GM12878 (cell line): ENCODE results near the gene SCMH1. TPM values are rescaled to one million over a fixed set of nuclear protein-coding genes. Genes with fewer than 3 reads are reported as not detected.

Experiments
- ATAC-seq: fragments of 200-7000 bp; cut with Tn5 transposase; 3 replicates; pipeline ENCODE4 v1.9.1; 2020; ENCODE audit warnings: mild to moderate bottlenecking, moderate library complexity
- BruUV-seq: library from RNA; stranded (reverse); fragments of 400-500 nt; replicated peaks from 2 replicates; lab custom pipeline; 2021; lab: Mats Ljungman, UMichigan
- CTCF ChIA-PET: fragments of 300-600 bp; sonication (Branson Sonifier 250); formaldehyde crosslinking; extraction: SDS; loops from one replicate; lab custom pipeline; 2021; ENCODE audit warnings: inconsistent platforms; lab: Yijun Ruan, JAX
- POLR2A ChIA-PET: fragments of 350-600 bp; formaldehyde crosslinking; extraction: SDS; loops from one replicate; lab custom pipeline; 2021; ENCODE audit warnings: inconsistent platforms; lab: Charles Lee
- RAD21 ChIA-PET: fragments of 300-600 bp; sonication (Branson Sonifier 250); formaldehyde crosslinking; loops from one replicate; lab custom pipeline; 2023; ENCODE audit warnings: antibody characterized with exemption; ENCODE audit not compliant: unreplicated experiment; lab: Charles Lee
- SMC1A ChIA-PET: fragments of 300-600 bp; sonication (Branson Sonifier 250); formaldehyde crosslinking; loops from one replicate; lab custom pipeline; 2023; ENCODE audit not compliant: unreplicated experiment, uncharacterized antibody; lab: Charles Lee
- DNase-seq: peaks from one replicate; pipeline ENCODE4 v3.0.0-alpha.2; 2011; ENCODE audit warnings: low read depth, low spot score
- FAIRE-seq: peaks from 3 replicates; lab custom pipeline; 2011; peaks lifted over from hg19 to GRCh38; lab: Jason Lieb, UNC
- H2AFZ ChIP-seq: 2 replicates; pipeline ENCODE4 v1.6.0; 2011; ENCODE audit warnings: low read depth, low read length, control low read depth; ENCODE audit not compliant: control insufficient read depth
- H3K27ac ChIP-seq: 2 replicates; pipeline ENCODE4 v1.5.1; 2011; ENCODE audit warnings: control low read depth; ENCODE audit not compliant: control insufficient read depth, insufficient read depth
- H3K27me3 ChIP-seq, 2 experiments: replicated peaks in 1 of 2; 2 replicates each; pipeline versions ENCODE4 v1.6.0 to v1.6.1; 2011; ENCODE audit warnings: low read length in 1 of 2; ENCODE audit not compliant: control insufficient read depth in 2 of 2, insufficient read depth in 2 of 2
- H3K36me3 ChIP-seq, 2 experiments: 2 replicates each; pipeline ENCODE4 v1.5.1; 2011; ENCODE audit warnings: low read length in 1 of 2; ENCODE audit not compliant: control insufficient read depth in 2 of 2, insufficient read depth in 2 of 2
- H3K4me1 ChIP-seq: 2 replicates; pipeline ENCODE4 v1.6.1; 2011; ENCODE audit warnings: mild to moderate bottlenecking, low read length, moderate library complexity, mixed read lengths; ENCODE audit not compliant: control insufficient read depth, insufficient read depth
- H3K4me2 ChIP-seq: 2 replicates; pipeline ENCODE4 v1.6.0; 2011; ENCODE audit warnings: control low read depth; ENCODE audit not compliant: control insufficient read depth, insufficient read depth
- H3K4me3 ChIP-seq: fragments of 200-600 bp; sonication (generic); 2 replicates; pipeline ENCODE4 v1.5.1; 2016
- H3K79me2 ChIP-seq: 2 replicates; pipeline ENCODE4 v1.6.0; 2011; ENCODE audit warnings: low read length; ENCODE audit not compliant: control insufficient read depth, insufficient read depth
- H3K9ac ChIP-seq: 2 replicates; pipeline ENCODE4 v1.8.0; 2011; ENCODE audit warnings: low read length, control low read depth, mixed read lengths; ENCODE audit not compliant: control insufficient read depth, insufficient read depth
- H3K9me3 ChIP-seq: replicated peaks from 3 replicates; pipeline ENCODE4 v1.5.1; 2011; ENCODE audit warnings: mild to moderate bottlenecking, low read length; ENCODE audit not compliant: control insufficient read depth, insufficient read depth
- H4K20me1 ChIP-seq: 2 replicates; pipeline ENCODE4 v1.6.0; 2011; ENCODE audit not compliant: control insufficient read depth, insufficient read depth
- HDAC2 ChIP-seq: fragments of 200-600 bp; sonication (generic); IDR thresholded peaks from 2 replicates; pipeline ENCODE4 v1.6.1; 2017
- HDGF ChIP-seq: fragments of 450-650 bp; IDR thresholded peaks from 2 replicates; pipeline ENCODE4 v1.6.1; 2016; ENCODE audit warnings: antibody characterized with exemption
- MTA3 ChIP-seq: IDR thresholded peaks from 2 replicates; pipeline ENCODE4 v1.6.1; 2012; ENCODE audit warnings: low read length, inconsistent platforms, borderline replicate concordance
- MYC ChIP-seq: IDR thresholded peaks from 2 replicates; pipeline ENCODE4 v1.6.1; 2011; ENCODE audit warnings: mild to moderate bottlenecking, low read length, moderate library complexity, inconsistent platforms; ENCODE audit not compliant: insufficient read depth, insufficient replicate concordance, insufficient read length, severe bottlenecking
- POLR2AphosphoS2 ChIP-seq: IDR thresholded peaks from 2 replicates; pipeline ENCODE4 v1.6.1; 2011; ENCODE audit warnings: low read depth, mild to moderate bottlenecking, low read length, improper control_type of control experiment, moderate library complexity
- RAD51 ChIP-seq: fragments of 450-650 bp; IDR thresholded peaks from 2 replicates; pipeline ENCODE4 v1.6.1; 2016; ENCODE audit warnings: moderate library complexity, mild to moderate bottlenecking, inconsistent platforms
- RCOR1 ChIP-seq: conservative IDR thresholded peaks from 2 replicates; pipeline ENCODE4 v1.6.1; 2012; ENCODE audit warnings: low read depth, low read length, improper control_type of control experiment
- RFX5 ChIP-seq: IDR thresholded peaks from 2 replicates; pipeline ENCODE4 v1.6.1; 2011; ENCODE audit warnings: low read depth, low read length, improper control_type of control experiment
- SP1 ChIP-seq: IDR thresholded peaks from one replicate; pipeline ENCODE4 v1.6.1; 2011; ENCODE audit warnings: low read depth, low read length
- ZNF24 ChIP-seq: fragments of 450-650 bp; IDR thresholded peaks from 2 replicates; pipeline ENCODE4 v1.6.1; 2017; ENCODE audit warnings: antibody characterized with exemption, mild to moderate bottlenecking
- WGBS: methylation state at CpG from one replicate; pipeline ENCODE4 v1.1.6; 2016; ENCODE audit warnings: low lambda C conversion rate; ENCODE audit not compliant: insufficient replicate concordance, insufficient coverage; ENCODE audit errors: missing lambda C conversion rate; 5-methylcytosine and 5-hydroxymethylcytosine counted together
- in situ Hi-C: fragments of 300-500 bp; cut with MboI; formaldehyde crosslinking; loops from 9 replicates; pipeline ENCODE4 v1.14.3; 2018; ENCODE audit warnings: mixed read lengths
- intact Hi-C: fragments of 100-400 bp; cut with micrococcal nuclease; formaldehyde crosslinking; loops from one replicate; pipeline ENCODE4 v1.14.2; 2022; ENCODE audit not compliant: unreplicated experiment
- polyA plus RNA-seq, 11 experiments: library from polyadenylated mRNA; depleted of rRNA in 4 of 11; unstranded in 6 of 11; stranded (reverse) in 5 of 11; fragments of >200 nt; fragmentation: Nextera tagmentation in 4 of 11; fragmentation: Illumina TruSeq in 1 of 11; extraction: Ambion mirVana in 4 of 11; extraction: Trizol in 1 of 11; gene quantifications; 1 replicate in 1 of 11; 2 replicates in 10 of 11; pipeline versions ENCODE4 v1.2.1 to v1.2.3, GENCODE V29; 2011 to 2016; ENCODE audit warnings: inconsistent platforms in 2 of 11, missing spikeins in 2 of 11, low read depth in 1 of 11
- total RNA-seq, 4 experiments: library from RNA; depleted of rRNA in 3 of 4; stranded (reverse); fragments of >200 nt in 3 of 4; fragmentation: Illumina TruSeq in 1 of 4; extraction: Trizol in 1 of 4; gene quantifications; 2 replicates each; pipeline versions ENCODE4 v1.2.1 to v1.2.3, GENCODE V29; 2013 to 2021
- TF ChIP-seq, protein P1 (sequence below): fragments of 450-650 bp; IDR thresholded peaks from 2 replicates; pipeline ENCODE4 v1.6.1; 2017; ENCODE audit warnings: mild to moderate bottlenecking, low read depth, inconsistent platforms; ENCODE audit not compliant: poor library complexity, severe bottlenecking
- TF ChIP-seq, protein P2 (sequence below): fragments of 450-650 bp; IDR thresholded peaks from 2 replicates; pipeline ENCODE4 v1.6.1; 2017; ENCODE audit warnings: mild to moderate bottlenecking, moderate library complexity
- TF ChIP-seq, protein P3 (sequence below): fragments of 450-650 bp; formaldehyde crosslinking; IDR thresholded peaks from 2 replicates; pipeline ENCODE4 v1.5.0; 2022; ENCODE audit warnings: mild to moderate bottlenecking, missing genetic modification characterization

Gene SCMH1
- total and polyA plus RNA-seq, 10 of the 15 experiments (the other 5 are each of a cell fraction or from before 2014, with no cell fraction given): 7.5 to 44.1 (median 27.8) TPM

DNA sequence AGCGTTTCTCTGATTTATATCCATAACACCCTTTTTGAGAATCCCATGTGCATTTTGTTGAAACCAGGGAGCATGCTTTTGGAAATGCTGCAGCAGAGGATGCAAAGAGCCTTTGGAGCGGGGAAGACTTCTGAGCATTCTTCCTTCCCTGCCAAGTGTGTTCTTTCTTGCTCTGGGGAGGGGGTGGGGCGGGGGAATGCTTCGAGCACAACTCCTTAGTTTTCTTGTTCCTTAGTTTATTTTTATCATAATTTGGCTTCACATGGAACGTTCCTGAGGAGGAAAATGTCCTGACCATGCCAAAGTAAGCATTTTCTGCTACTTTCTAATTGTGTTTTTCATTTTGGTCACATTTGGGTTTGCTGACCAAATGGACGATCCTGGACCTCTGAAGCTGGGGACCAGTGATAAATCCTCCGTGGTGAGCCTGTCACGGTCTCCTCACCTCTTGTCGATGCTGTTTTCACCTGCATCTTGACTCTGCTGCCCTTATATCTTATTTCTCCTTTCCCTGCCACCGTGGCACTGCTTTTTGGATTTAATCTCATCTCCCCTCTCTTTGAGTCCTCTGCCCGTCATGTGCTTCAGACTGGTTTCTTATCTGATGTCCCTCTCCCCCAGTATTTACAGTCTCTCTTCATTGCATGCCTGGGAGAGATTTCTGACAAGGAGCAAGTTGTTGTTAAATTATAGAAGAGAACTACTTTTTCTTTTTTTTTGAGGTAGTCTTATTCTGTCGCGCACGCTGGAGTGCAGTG is 260.2 kb downstream of the SCMH1 start:
- ATAC-seq: no peak
- Histone ChIP-seq H3K27me3 (no peaks in the 10 kb centered on the region), H3K27ac (no peak overlapping the region), H3K36me3 (peaks cover 10 to 11% of the 10 kb centered on the region in 2 experiments), H4K20me1 (no peaks in the 10 kb centered on the region; the same call in 1 of the 2 replicates), H3K79me2 (peaks cover 43% of the 10 kb centered on the region), H3K4me2 (peak overlapping the region; percentile 78), H3K9ac (no peak overlapping the region), H3K9me3 (no peaks in the 10 kb centered on the region), H3K4me3 (peak overlapping the region; percentile 81; the same call in 1 of the 2 replicates), H2AFZ (no peak overlapping the region), H3K4me1 (peaks cover 4% of the 10 kb centered on the region; the same call in 1 of the 2 replicates)
- no TSS peak for BruUV-seq
- ChIA-PET RAD21 (interaction anchor here (4.1 kb wide), 1 partner anchor 22 kb away, joined by 19 read pairs; no protein-coding TSS in a partner anchor), POLR2A (interaction anchor here (1.9 kb wide), 1 partner anchor 22 kb away, joined by 6 read pairs; no protein-coding TSS in a partner anchor), CTCF (interaction anchor here (1.4 kb wide), 1 partner anchor 22 kb away, joined by 4 read pairs; no protein-coding TSS in a partner anchor), SMC1A (interaction anchor here (0.7 to 3.2 kb wide), 4 partner anchors 13 to 34 kb away, joined by 3 to 13 read pairs (median 6); no protein-coding TSS in a partner anchor)
- FAIRE-seq: no peak
- intact Hi-C loops (no loop called here), in situ Hi-C loops (no loop called here)
- DNase-seq: no peak
- WGBS: 78% methylated on average over 13 of the region's 14 CpGs
- TF ChIP-seq RFX5: no peak
- TF ChIP-seq MTA3: no peak
- TF ChIP-seq, protein P1, sequence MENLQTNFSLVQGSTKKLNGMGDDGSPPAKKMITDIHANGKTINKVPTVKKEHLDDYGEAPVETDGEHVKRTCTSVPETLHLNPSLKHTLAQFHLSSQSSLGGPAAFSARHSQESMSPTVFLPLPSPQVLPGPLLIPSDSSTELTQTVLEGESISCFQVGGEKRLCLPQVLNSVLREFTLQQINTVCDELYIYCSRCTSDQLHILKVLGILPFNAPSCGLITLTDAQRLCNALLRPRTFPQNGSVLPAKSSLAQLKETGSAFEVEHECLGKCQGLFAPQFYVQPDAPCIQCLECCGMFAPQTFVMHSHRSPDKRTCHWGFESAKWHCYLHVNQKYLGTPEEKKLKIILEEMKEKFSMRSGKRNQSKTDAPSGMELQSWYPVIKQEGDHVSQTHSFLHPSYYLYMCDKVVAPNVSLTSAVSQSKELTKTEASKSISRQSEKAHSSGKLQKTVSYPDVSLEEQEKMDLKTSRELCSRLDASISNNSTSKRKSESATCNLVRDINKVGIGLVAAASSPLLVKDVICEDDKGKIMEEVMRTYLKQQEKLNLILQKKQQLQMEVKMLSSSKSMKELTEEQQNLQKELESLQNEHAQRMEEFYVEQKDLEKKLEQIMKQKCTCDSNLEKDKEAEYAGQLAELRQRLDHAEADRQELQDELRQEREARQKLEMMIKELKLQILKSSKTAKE: no peak
- TF ChIP-seq RCOR1: no peak
- TF ChIP-seq ZNF24: no peak
- TF ChIP-seq, protein P2, sequence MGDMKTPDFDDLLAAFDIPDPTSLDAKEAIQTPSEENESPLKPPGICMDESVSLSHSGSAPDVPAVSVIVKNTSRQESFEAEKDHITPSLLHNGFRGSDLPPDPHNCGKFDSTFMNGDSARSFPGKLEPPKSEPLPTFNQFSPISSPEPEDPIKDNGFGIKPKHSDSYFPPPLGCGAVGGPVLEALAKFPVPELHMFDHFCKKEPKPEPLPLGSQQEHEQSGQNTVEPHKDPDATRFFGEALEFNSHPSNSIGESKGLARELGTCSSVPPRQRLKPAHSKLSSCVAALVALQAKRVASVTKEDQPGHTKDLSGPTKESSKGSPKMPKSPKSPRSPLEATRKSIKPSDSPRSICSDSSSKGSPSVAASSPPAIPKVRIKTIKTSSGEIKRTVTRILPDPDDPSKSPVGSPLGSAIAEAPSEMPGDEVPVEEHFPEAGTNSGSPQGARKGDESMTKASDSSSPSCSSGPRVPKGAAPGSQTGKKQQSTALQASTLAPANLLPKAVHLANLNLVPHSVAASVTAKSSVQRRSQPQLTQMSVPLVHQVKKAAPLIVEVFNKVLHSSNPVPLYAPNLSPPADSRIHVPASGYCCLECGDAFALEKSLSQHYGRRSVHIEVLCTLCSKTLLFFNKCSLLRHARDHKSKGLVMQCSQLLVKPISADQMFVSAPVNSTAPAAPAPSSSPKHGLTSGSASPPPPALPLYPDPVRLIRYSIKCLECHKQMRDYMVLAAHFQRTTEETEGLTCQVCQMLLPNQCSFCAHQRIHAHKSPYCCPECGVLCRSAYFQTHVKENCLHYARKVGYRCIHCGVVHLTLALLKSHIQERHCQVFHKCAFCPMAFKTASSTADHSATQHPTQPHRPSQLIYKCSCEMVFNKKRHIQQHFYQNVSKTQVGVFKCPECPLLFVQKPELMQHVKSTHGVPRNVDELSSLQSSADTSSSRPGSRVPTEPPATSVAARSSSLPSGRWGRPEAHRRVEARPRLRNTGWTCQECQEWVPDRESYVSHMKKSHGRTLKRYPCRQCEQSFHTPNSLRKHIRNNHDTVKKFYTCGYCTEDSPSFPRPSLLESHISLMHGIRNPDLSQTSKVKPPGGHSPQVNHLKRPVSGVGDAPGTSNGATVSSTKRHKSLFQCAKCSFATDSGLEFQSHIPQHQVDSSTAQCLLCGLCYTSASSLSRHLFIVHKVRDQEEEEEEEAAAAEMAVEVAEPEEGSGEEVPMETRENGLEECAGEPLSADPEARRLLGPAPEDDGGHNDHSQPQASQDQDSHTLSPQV: no peak
- TF ChIP-seq, protein P3, sequence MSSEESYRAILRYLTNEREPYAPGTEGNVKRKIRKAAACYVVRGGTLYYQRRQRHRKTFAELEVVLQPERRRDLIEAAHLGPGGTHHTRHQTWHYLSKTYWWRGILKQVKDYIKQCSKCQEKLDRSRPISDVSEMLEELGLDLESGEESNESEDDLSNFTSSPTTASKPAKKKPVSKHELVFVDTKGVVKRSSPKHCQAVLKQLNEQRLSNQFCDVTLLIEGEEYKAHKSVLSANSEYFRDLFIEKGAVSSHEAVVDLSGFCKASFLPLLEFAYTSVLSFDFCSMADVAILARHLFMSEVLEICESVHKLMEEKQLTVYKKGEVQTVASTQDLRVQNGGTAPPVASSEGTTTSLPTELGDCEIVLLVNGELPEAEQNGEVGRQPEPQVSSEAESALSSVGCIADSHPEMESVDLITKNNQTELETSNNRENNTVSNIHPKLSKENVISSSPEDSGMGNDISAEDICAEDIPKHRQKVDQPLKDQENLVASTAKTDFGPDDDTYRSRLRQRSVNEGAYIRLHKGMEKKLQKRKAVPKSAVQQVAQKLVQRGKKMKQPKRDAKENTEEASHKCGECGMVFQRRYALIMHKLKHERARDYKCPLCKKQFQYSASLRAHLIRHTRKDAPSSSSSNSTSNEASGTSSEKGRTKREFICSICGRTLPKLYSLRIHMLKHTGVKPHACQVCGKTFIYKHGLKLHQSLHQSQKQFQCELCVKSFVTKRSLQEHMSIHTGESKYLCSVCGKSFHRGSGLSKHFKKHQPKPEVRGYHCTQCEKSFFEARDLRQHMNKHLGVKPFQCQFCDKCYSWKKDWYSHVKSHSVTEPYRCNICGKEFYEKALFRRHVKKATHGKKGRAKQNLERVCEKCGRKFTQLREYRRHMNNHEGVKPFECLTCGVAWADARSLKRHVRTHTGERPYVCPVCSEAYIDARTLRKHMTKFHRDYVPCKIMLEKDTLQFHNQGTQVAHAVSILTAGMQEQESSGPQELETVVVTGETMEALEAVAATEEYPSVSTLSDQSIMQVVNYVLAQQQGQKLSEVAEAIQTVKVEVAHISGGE (CRISPR knock-in tag): no peak
- TF ChIP-seq HDAC2: no peak
- no peak for TF ChIP-seq HDGF
- TF ChIP-seq RAD51: no peak
- TF ChIP-seq SP1: no peak
- no peak for TF ChIP-seq POLR2AphosphoS2
- no peak for TF ChIP-seq MYC
